ENCODE results near the gene SLC25A43.
A peak's percentile ranks its signal among the peaks of the same experiment; 100 is the strongest.
"Not testable (repeated sequence)": the region's sequence is repeated elsewhere in the genome, so short reads cannot be mapped to it uniquely, and the experiment has no call there.

Gene SLC25A43

GRCh38 chrX:119387426-119387825 is 11.7 kb upstream of the SLC25A43 start:
- H3K4me1 ChIP-seq (ENCODE audit: control insufficient read depth, insufficient read depth, low read length); H3K27me3 ChIP-seq (ENCODE audit: control insufficient read depth, insufficient read depth, low read length); H3K36me3 ChIP-seq (ENCODE audit: control insufficient read depth, insufficient read depth, low read length); H3K27ac ChIP-seq (ENCODE audit: low read depth, low read length); H3K4me3 ChIP-seq (ENCODE audit: low read length); H3K9ac ChIP-seq (ENCODE audit: low read length): not testable (repeated sequence)

GRCh38 chrX:119389214-119389613 is 9.9 kb upstream of the SLC25A43 start:
- H3K27ac ChIP-seq (ENCODE audit: low read depth, low read length), result no peak overlapping the region
- no peaks in the 10 kb centered on the region for H3K27me3 ChIP-seq (ENCODE audit: control insufficient read depth, insufficient read depth, low read length)
- H3K36me3 ChIP-seq (ENCODE audit: control insufficient read depth, insufficient read depth, low read length), result no peaks in the 10 kb centered on the region
- no peak overlapping the region for H3K9ac ChIP-seq (ENCODE audit: low read length)
- H3K4me1 ChIP-seq (ENCODE audit: control insufficient read depth, insufficient read depth, low read length), result no peaks in the 10 kb centered on the region
- H3K4me3 ChIP-seq (ENCODE audit: low read length), result no peak overlapping the region

GRCh38 chrX:119389871-119390501 is 9.2 kb upstream of the SLC25A43 start:
- H3K4me3 ChIP-seq (ENCODE audit: low read length), result no peak overlapping the region
- no peaks in the 10 kb centered on the region for H3K27me3 ChIP-seq (ENCODE audit: control insufficient read depth, insufficient read depth, low read length)
- H3K36me3 ChIP-seq (ENCODE audit: control insufficient read depth, insufficient read depth, low read length), result no peaks in the 10 kb centered on the region
- H3K4me1 ChIP-seq (ENCODE audit: control insufficient read depth, insufficient read depth, low read length), result no peaks in the 10 kb centered on the region
- H3K27ac ChIP-seq (ENCODE audit: low read depth, low read length), result no peak overlapping the region
- H3K9ac ChIP-seq (ENCODE audit: low read length), result no peak overlapping the region

- Histone ChIP-seq H3K36me3 (ENCODE audit: control insufficient read depth, insufficient read depth, low read length) (no peaks in the 10 kb centered on the region), H3K27me3 (ENCODE audit: control insufficient read depth, insufficient read depth, low read length) (no peaks in the 10 kb centered on the region), H3K9ac (ENCODE audit: low read length) (no peak overlapping the region), H3K27ac (ENCODE audit: low read depth, low read length) (no peak overlapping the region), H3K4me3 (ENCODE audit: low read length) (no peak overlapping the region), H3K4me1 (ENCODE audit: control insufficient read depth, insufficient read depth, low read length) (no peaks in the 10 kb centered on the region)
These were observed 7.9 kb upstream of the SLC25A43 start for GRCh38 chrX:119391279-119391678.

- Histone ChIP-seq H3K27me3 (ENCODE audit: control insufficient read depth, insufficient read depth, low read length) (no peaks in the 10 kb centered on the region), H3K4me3 (ENCODE audit: low read length) (no peak overlapping the region), H3K4me1 (ENCODE audit: control insufficient read depth, insufficient read depth, low read length) (no peaks in the 10 kb centered on the region), H3K27ac (ENCODE audit: low read depth, low read length) (no peak overlapping the region), H3K9ac (ENCODE audit: low read length) (no peak overlapping the region), H3K36me3 (ENCODE audit: control insufficient read depth, insufficient read depth, low read length) (no peaks in the 10 kb centered on the region)
These were observed 6.0 kb upstream of the SLC25A43 start for GRCh38 chrX:119393144-119393543.

GRCh38 chrX:119398587-119398973 is 556 bp upstream of the SLC25A43 start:
- Histone ChIP-seq H3K36me3 (ENCODE audit: control insufficient read depth, insufficient read depth, low read length) (no peaks in the 10 kb centered on the region), H3K27ac (ENCODE audit: low read depth, low read length) (peak overlapping the region; percentile 76), H3K4me1 (ENCODE audit: control insufficient read depth, insufficient read depth, low read length) (no peaks in the 10 kb centered on the region), H3K4me3 (ENCODE audit: low read length) (peak overlapping the region; percentile 72), H3K9ac (ENCODE audit: low read length) (no peak overlapping the region), H3K27me3 (ENCODE audit: control insufficient read depth, insufficient read depth, low read length) (no peaks in the 10 kb centered on the region)

- peak overlapping the region; percentile 72 for H3K4me3 ChIP-seq (ENCODE audit: low read length)
- no peaks in the 10 kb centered on the region for H3K36me3 ChIP-seq (ENCODE audit: control insufficient read depth, insufficient read depth, low read length)
- no peak overlapping the region for H3K9ac ChIP-seq (ENCODE audit: low read length)
- H3K27me3 ChIP-seq (ENCODE audit: control insufficient read depth, insufficient read depth, low read length), result no peaks in the 10 kb centered on the region
- H3K4me1 ChIP-seq (ENCODE audit: control insufficient read depth, insufficient read depth, low read length), result no peaks in the 10 kb centered on the region
- peak overlapping the region; percentile 76 for H3K27ac ChIP-seq (ENCODE audit: low read depth, low read length)
These were observed 601 bp downstream of the SLC25A43 start for GRCh38 chrX:119399772-119400101.

- Histone ChIP-seq H3K9ac (ENCODE audit: low read length) (no peak overlapping the region), H3K27ac (ENCODE audit: low read depth, low read length) (no peak overlapping the region), H3K36me3 (ENCODE audit: control insufficient read depth, insufficient read depth, low read length) (no peaks in the 10 kb centered on the region), H3K27me3 (ENCODE audit: control insufficient read depth, insufficient read depth, low read length) (no peaks in the 10 kb centered on the region), H3K4me1 (ENCODE audit: control insufficient read depth, insufficient read depth, low read length) (no peaks in the 10 kb centered on the region), H3K4me3 (ENCODE audit: low read length) (no peak overlapping the region)
These were observed 2.4 kb downstream of the SLC25A43 start for GRCh38 chrX:119401569-119401968.

GRCh38 chrX:119402588-119402987 is 3.5 kb downstream of the SLC25A43 start:
- Histone ChIP-seq H3K27ac (ENCODE audit: low read depth, low read length) (no peak overlapping the region), H3K9ac (ENCODE audit: low read length) (no peak overlapping the region), H3K36me3 (ENCODE audit: control insufficient read depth, insufficient read depth, low read length) (no peaks in the 10 kb centered on the region), H3K4me1 (ENCODE audit: control insufficient read depth, insufficient read depth, low read length) (no peaks in the 10 kb centered on the region), H3K4me3 (ENCODE audit: low read length) (no peak overlapping the region), H3K27me3 (ENCODE audit: control insufficient read depth, insufficient read depth, low read length) (no peaks in the 10 kb centered on the region)

- H3K9ac ChIP-seq (ENCODE audit: low read length), result no peak overlapping the region
These were observed 7.6 kb downstream of the SLC25A43 start for GRCh38 chrX:119406776-119407175.

GRCh38 chrX:119407681-119408080 is 8.5 kb downstream of the SLC25A43 start:
- Histone ChIP-seq H3K4me1 (ENCODE audit: control insufficient read depth, insufficient read depth, low read length) (no peaks in the 10 kb centered on the region), H3K4me3 (ENCODE audit: low read length) (no peak overlapping the region), H3K27ac (ENCODE audit: low read depth, low read length) (no peak overlapping the region), H3K36me3 (ENCODE audit: control insufficient read depth, insufficient read depth, low read length) (peaks cover 3% of the 10 kb centered on the region), H3K27me3 (ENCODE audit: control insufficient read depth, insufficient read depth, low read length) (no peaks in the 10 kb centered on the region), H3K9ac (ENCODE audit: low read length) (no peak overlapping the region)

More at GRCh38 chrX:119406776-119407175, 7.6 kb downstream of the SLC25A43 start:
- H3K4me1 ChIP-seq (ENCODE audit: control insufficient read depth, insufficient read depth, low read length), result no peaks in the 10 kb centered on the region
- H3K4me3 ChIP-seq (ENCODE audit: low read length), result no peak overlapping the region
- H3K27ac ChIP-seq (ENCODE audit: low read depth, low read length), result no peak overlapping the region
- H3K36me3 ChIP-seq (ENCODE audit: control insufficient read depth, insufficient read depth, low read length), result peaks cover 3% of the 10 kb centered on the region
- H3K27me3 ChIP-seq (ENCODE audit: control insufficient read depth, insufficient read depth, low read length), result no peaks in the 10 kb centered on the region

GRCh38 chrX:119410027-119410819 is 11.1 kb downstream of the SLC25A43 start:
- H3K36me3 ChIP-seq (ENCODE audit: control insufficient read depth, insufficient read depth, low read length), result peaks cover 3% of the 10 kb centered on the region
- no peaks in the 10 kb centered on the region for H3K4me1 ChIP-seq (ENCODE audit: control insufficient read depth, insufficient read depth, low read length)
- no peaks in the 10 kb centered on the region for H3K27me3 ChIP-seq (ENCODE audit: control insufficient read depth, insufficient read depth, low read length)
- no peak overlapping the region for H3K9ac ChIP-seq (ENCODE audit: low read length)
- H3K4me3 ChIP-seq (ENCODE audit: low read length), result no peak overlapping the region
- H3K27ac ChIP-seq (ENCODE audit: low read depth, low read length), result no peak overlapping the region

GRCh38 chrX:119410854-119411253 is 11.7 kb downstream of the SLC25A43 start:
- Histone ChIP-seq H3K27ac (ENCODE audit: low read depth, low read length) (no peak overlapping the region), H3K9ac (ENCODE audit: low read length) (no peak overlapping the region), H3K4me3 (ENCODE audit: low read length) (no peak overlapping the region), H3K36me3 (ENCODE audit: control insufficient read depth, insufficient read depth, low read length) (peaks cover 3% of the 10 kb centered on the region), H3K27me3 (ENCODE audit: control insufficient read depth, insufficient read depth, low read length) (no peaks in the 10 kb centered on the region), H3K4me1 (ENCODE audit: control insufficient read depth, insufficient read depth, low read length) (no peaks in the 10 kb centered on the region)

All from rectal smooth muscle tissue (tissue), 1 donor.